Measurements from ENCODE around the gene PTPN6. TPM values are rescaled to one million over a fixed set of nuclear protein-coding genes. Genes with fewer than 3 reads are reported as not detected.

Gene PTPN6
- total RNA-seq: under 0.01 TPM in 1 of 2 replicates, not detected in the other

GRCh38 chr12:6950811-6951540, at the start of gene PTPN6:
Gene PTPN6, plus strand, starts transcription at chr12:6951356. Its CDS starts 157 bp downstream, at chr12:6951513.

GRCh38 chr12:6904280-6905276, 46.6 kb upstream of the PTPN6 start, which contains the start of gene LRRC23:
Gene LRRC23, plus strand, starts transcription at chr12:6904822. Its CDS starts 812 bp downstream, at chr12:6905634.

GRCh38 chr12:6914246-6914946, 36.8 kb upstream of the PTPN6 start, which contains the start of gene ENO2:
Gene ENO2, plus strand, starts transcription at chr12:6914580. Its CDS starts 1,253 bp downstream, at chr12:6915833.

GRCh38 chr12:6927379-6928021, 23.7 kb upstream of the PTPN6 start, which contains the start of gene ATN1:
Gene ATN1, plus strand, starts transcription at chr12:6927959. Its CDS starts 6,043 bp downstream, at chr12:6934002.

GRCh38 chr12:6943722-6944380, 7.3 kb upstream of the PTPN6 start, which contains the start of the genes C12orf57 and RNU7-1:
Gene C12orf57, plus strand, starts transcription at chr12:6944022. Its CDS starts 100 bp downstream, at chr12:6944122.
Gene RNU7-1, plus strand, starts transcription at chr12:6943816.

Other genes starting within 250 kb of the PTPN6 start
- 87.9 and 100 TPM in 2 replicates for gene COPS7A, start 227.3 kb upstream of the PTPN6 start, total RNA-seq
- gene MLF2, start 198.2 kb upstream of the PTPN6 start, total RNA-seq: 147 and 175 TPM in 2 replicates
- gene PTMS, start 185.0 kb upstream of the PTPN6 start, total RNA-seq: 17.2 and 38.0 TPM in 2 replicates
- not detected in 2 replicates for gene LAG3, start 178.8 kb upstream of the PTPN6 start, total RNA-seq
- gene CD4, start 161.8 kb upstream of the PTPN6 start, total RNA-seq: 0.28 and 0.58 TPM in 2 replicates
- 0.96 and 2.5 TPM in 2 replicates for gene GPR162, start 129.5 kb upstream of the PTPN6 start, total RNA-seq
- 79.6 and 124 TPM in 2 replicates for gene P3H3, start 122.9 kb upstream of the PTPN6 start, total RNA-seq
- gene GNB3, start 110.4 kb upstream of the PTPN6 start, total RNA-seq: 1.4 and 2.5 TPM in 2 replicates
- gene CDCA3, start 100.1 kb upstream of the PTPN6 start, total RNA-seq: 5.6 and 29.7 TPM in 2 replicates
- gene USP5, start 99.2 kb upstream of the PTPN6 start, total RNA-seq: 77.8 and 123 TPM in 2 replicates
- 1,644 and 1,719 TPM in 2 replicates for gene TPI1, start 83.8 kb upstream of the PTPN6 start, total RNA-seq
- gene SPSB2, start 78.1 kb upstream of the PTPN6 start, total RNA-seq: 3.6 and 4.2 TPM in 2 replicates
- gene LRRC23, start 46.5 kb upstream of the PTPN6 start, total RNA-seq: 8.6 and 18.0 TPM in 2 replicates
- gene ENO2, start 36.8 kb upstream of the PTPN6 start, total RNA-seq: 40.8 and 66.8 TPM in 2 replicates
- 4.4 and 9.0 TPM in 2 replicates for gene ATN1, start 23.4 kb upstream of the PTPN6 start, total RNA-seq
- gene RNU7-1, start 7.5 kb upstream of the PTPN6 start, total RNA-seq: not detected in 2 replicates
- 75.3 and 141 TPM in 2 replicates for gene C12orf57, start 7.3 kb upstream of the PTPN6 start, total RNA-seq
- 149 and 175 TPM in 2 replicates for gene PHB2, start 19.3 kb downstream of the PTPN6 start, total RNA-seq
- gene EMG1, start 19.6 kb downstream of the PTPN6 start, total RNA-seq: 49.3 and 94.9 TPM in 2 replicates
- 5.9 and 9.2 TPM in 2 replicates for gene LPCAT3, start 67.1 kb downstream of the PTPN6 start, total RNA-seq
- gene C1S, start 109.4 kb downstream of the PTPN6 start, total RNA-seq: 24.7 and 213 TPM in 2 replicates
- 11.7 and 106 TPM in 2 replicates for gene C1R, start 141.1 kb downstream of the PTPN6 start, total RNA-seq
- gene C1RL, start 157.9 kb downstream of the PTPN6 start, total RNA-seq: 7.1 and 37.2 TPM in 2 replicates
- gene RBP5, start 177.5 kb downstream of the PTPN6 start, total RNA-seq: 0.19 TPM in 1 of 2 replicates, not detected in the other
- 6.7 and 8.2 TPM in 2 replicates for gene CLSTN3, start 179.0 kb downstream of the PTPN6 start, total RNA-seq
- gene PEX5, start 238.3 kb downstream of the PTPN6 start, total RNA-seq: 20.3 and 29.9 TPM in 2 replicates